Upper lobe of right lung (tissue), 1 donor: ENCODE data around the gene TSPEAR. TPM values are rescaled to one million over a fixed set of nuclear protein-coding genes. Genes with fewer than 3 reads are reported as not detected.

Experiments used
- ATAC-seq: fragments of 200-7000 bp; cut with Tn5 transposase; one replicate; pipeline ENCODE4 v1.9.1; 2020; ENCODE audit warnings: mild to moderate bottlenecking, moderate library complexity
- DNase-seq: peaks from one replicate; pipeline ENCODE4 v3.0.0-alpha.2; 2020
- H3K27ac ChIP-seq: fragments of 200-600 bp; one replicate; pipeline ENCODE4 v1.8.0; 2022
- H3K27me3 ChIP-seq: fragments of 200-600 bp; one replicate; pipeline ENCODE4 v1.8.0; 2022; ENCODE audit warnings: mild to moderate bottlenecking
- H3K36me3 ChIP-seq: fragments of 200-600 bp; one replicate; pipeline ENCODE4 v1.8.0; 2022
- H3K4me1 ChIP-seq: fragments of 200-600 bp; one replicate; pipeline ENCODE4 v1.8.0; 2022
- H3K4me3 ChIP-seq: fragments of 200-600 bp; one replicate; pipeline ENCODE4 v1.8.0; 2022; ENCODE audit warnings: mild to moderate bottlenecking
- H3K9me3 ChIP-seq: fragments of 200-600 bp; one replicate; pipeline ENCODE4 v1.8.0; 2022
- CTCF ChIP-seq: fragments of 200-600 bp; IDR thresholded peaks from one replicate; pipeline ENCODE4 v1.8.0; 2022; ENCODE audit warnings: antibody characterized with exemption
- intact Hi-C: fragments of 100-400 bp; cut with DNase I; formaldehyde crosslinking; loops from one replicate; pipeline ENCODE4 v1.11.0; 2022
- total RNA-seq: library from RNA; stranded (reverse); fragmentation: NEBNext Ultra II Directional; extraction: Animal tissue kit (Norgen Biotek cat#: 25700); gene quantifications from one replicate; pipeline ENCODE4 v1.2.1, GENCODE V29; 2021
- donor health status: DM: no; HTN: yes; CAD: no; lungs with severe emphysema.

Gene TSPEAR
- total RNA-seq, 1 donor from 2014 or later, result 0.23 TPM

GRCh38 chr21:44572959-44573583 lies 138.3 kb downstream of the TSPEAR start:
- Histone ChIP-seq H3K9me3 (no peaks in the 10 kb centered on the region), H3K36me3 (no peaks in the 10 kb centered on the region), H3K27ac (no peak overlapping the region), H3K27me3 (no peaks in the 10 kb centered on the region), H3K4me3 (no peak overlapping the region), H3K4me1 (no peaks in the 10 kb centered on the region)
- intact Hi-C loops, result no loop called here
- DNase-seq, result peak; percentile 45
- no peak for ATAC-seq
- no peak for TF ChIP-seq CTCF

GRCh38 chr21:44571844-44572782 lies 139.3 kb downstream of the TSPEAR start:
- no peaks in the 10 kb centered on the region for H3K4me1 ChIP-seq
- no peak for TF ChIP-seq CTCF
- H3K4me3 ChIP-seq, result no peak overlapping the region
- no peak for ATAC-seq
- H3K9me3 ChIP-seq, result no peaks in the 10 kb centered on the region
- no peaks in the 10 kb centered on the region for H3K27me3 ChIP-seq
- H3K36me3 ChIP-seq, result no peaks in the 10 kb centered on the region
- intact Hi-C loops, result no loop called here
- H3K27ac ChIP-seq, result no peak overlapping the region
- peak; percentile 56 for DNase-seq

GRCh38 chr21:44571296-44571695 lies 140.1 kb downstream of the TSPEAR start:
- Histone ChIP-seq H3K27me3 (no peaks in the 10 kb centered on the region), H3K36me3 (no peaks in the 10 kb centered on the region), H3K4me1 (no peaks in the 10 kb centered on the region), H3K4me3 (no peak overlapping the region), H3K9me3 (no peaks in the 10 kb centered on the region), H3K27ac (no peak overlapping the region)
- DNase-seq (peak; percentile 17), ATAC-seq (no peak)
- intact Hi-C loops, result no loop called here
- no peak for TF ChIP-seq CTCF

GRCh38 chr21:44569861-44570517 lies 141.4 kb downstream of the TSPEAR start:
- Histone ChIP-seq H3K4me1 (no peaks in the 10 kb centered on the region), H3K27me3 (no peaks in the 10 kb centered on the region), H3K4me3 (no peak overlapping the region), H3K9me3 (no peaks in the 10 kb centered on the region), H3K36me3 (no peaks in the 10 kb centered on the region), H3K27ac (no peak overlapping the region)
- no peak for TF ChIP-seq CTCF
- intact Hi-C loops, result no loop called here
- ATAC-seq (no peak), DNase-seq (peak; percentile 48)

- Histone ChIP-seq H3K4me3 (no peak overlapping the region), H3K27me3 (no peaks in the 10 kb centered on the region), H3K4me1 (no peaks in the 10 kb centered on the region), H3K36me3 (no peaks in the 10 kb centered on the region), H3K27ac (no peak overlapping the region), H3K9me3 (no peaks in the 10 kb centered on the region)
- intact Hi-C loops, result no loop called here
- no peak for TF ChIP-seq CTCF
- no peak for ATAC-seq
- peak; percentile 41 for DNase-seq
Measured at GRCh38 chr21:44568667-44569556, 142.5 kb downstream of the TSPEAR start.
